ENCODE results near the gene KRTAP19-8.
A peak's percentile ranks its signal among the peaks of the same experiment; 100 is the strongest.

The KRTAP19-8 gene

GRCh38 chr21:31041295-31042079, 3.2 kb upstream of the KRTAP19-8 start:
- H3K4me3 ChIP-seq (ENCODE audit: low read depth, low read length) = no peak overlapping the region
- DNase-seq (ENCODE audit: low read depth) = peak; percentile 53
- no peak for TF ChIP-seq CTCF (IDR thresholded peaks at IDR 0.05; ENCODE audit: insufficient read depth, low read depth, low read length, missing control alignments)

DNA sequence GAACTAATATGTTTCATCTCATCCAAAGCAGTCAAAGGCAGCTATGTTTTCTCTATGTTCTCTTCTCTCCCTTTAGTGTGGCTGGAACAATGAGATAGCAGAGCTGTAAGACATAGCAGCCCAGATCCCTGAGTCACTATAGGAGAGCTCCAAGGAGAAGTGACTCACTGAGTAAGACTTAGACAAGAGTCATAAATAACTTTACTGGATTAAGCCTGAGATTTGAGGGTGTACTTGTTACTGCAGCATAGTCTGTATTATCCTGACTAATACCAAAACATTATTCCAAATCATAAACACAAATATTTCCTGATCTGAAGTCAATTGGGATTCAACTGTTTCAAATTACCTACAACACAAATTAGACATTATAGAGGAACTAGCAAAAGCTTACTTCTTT, 3.9 kb downstream of the KRTAP19-8 start:
- no peak for TF ChIP-seq CTCF (IDR thresholded peaks at IDR 0.05; ENCODE audit: insufficient read depth, low read depth, low read length, missing control alignments)
- H3K4me3 ChIP-seq (ENCODE audit: low read depth, low read length) = no peak overlapping the region
- no peak for DNase-seq (ENCODE audit: low read depth)

- TF ChIP-seq CTCF (IDR thresholded peaks at IDR 0.05; ENCODE audit: insufficient read depth, low read depth, low read length, missing control alignments) = no peak
- DNase-seq (ENCODE audit: low read depth) = peak; percentile 48
Observed at GRCh38 chr21:31030367-31031106, 7.7 kb downstream of the KRTAP19-8 start.

DNA sequence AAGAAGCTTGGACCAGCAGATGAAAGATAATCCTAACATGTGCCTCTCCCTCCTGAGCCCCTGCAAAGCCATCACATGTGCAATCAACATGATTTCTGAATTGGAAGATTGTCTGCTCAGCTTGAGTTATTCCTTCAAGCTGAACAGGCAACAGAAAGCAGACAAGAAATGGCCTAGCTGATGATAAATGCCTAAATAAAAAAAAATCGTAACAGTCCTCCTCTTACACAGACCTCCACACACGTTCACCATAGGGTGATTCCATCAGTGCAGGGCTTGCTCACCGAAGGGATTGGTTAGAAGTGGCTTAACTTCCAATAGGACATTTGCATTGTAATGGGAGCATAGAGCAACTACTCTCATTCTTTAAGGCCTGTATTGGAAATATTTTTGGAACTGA, 14.6 kb downstream of the KRTAP19-8 start:
- no peak for TF ChIP-seq CTCF (IDR thresholded peaks at IDR 0.05; ENCODE audit: insufficient read depth, low read depth, low read length, missing control alignments)
- no peak for DNase-seq (ENCODE audit: low read depth)

More at GRCh38 chr21:31030367-31031106, 7.7 kb downstream of the KRTAP19-8 start:
- H3K4me3 ChIP-seq (ENCODE audit: low read depth, low read length) = no peak overlapping the region

DNA sequence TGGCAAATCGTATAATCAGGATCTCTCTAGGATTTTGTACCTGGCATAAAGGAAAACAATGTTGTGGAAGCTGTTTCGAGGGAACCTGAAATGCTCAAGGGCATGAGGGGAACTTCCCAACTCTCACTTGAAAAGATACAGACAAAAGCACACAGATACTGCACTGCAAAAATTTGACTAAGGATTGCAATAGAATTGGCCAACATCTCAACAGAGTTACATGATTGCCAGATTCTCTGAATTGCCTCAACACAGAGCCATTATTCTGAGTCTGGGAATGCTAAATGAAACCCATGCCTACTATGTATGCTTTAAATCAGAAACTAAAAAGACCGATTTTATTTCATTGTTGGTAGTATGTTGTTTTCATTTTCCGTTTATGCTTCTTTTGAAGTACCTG, 16.0 kb downstream of the KRTAP19-8 start:
- no peak for DNase-seq (ENCODE audit: low read depth)
- TF ChIP-seq CTCF (IDR thresholded peaks at IDR 0.05; ENCODE audit: insufficient read depth, low read depth, low read length, missing control alignments) = no peak
- H3K4me3 ChIP-seq (ENCODE audit: low read depth, low read length) = no peak overlapping the region

More for the DNA sequence above, 14.6 kb downstream of the KRTAP19-8 start:
- H3K4me3 ChIP-seq (ENCODE audit: low read depth, low read length) = no peak overlapping the region

DNA sequence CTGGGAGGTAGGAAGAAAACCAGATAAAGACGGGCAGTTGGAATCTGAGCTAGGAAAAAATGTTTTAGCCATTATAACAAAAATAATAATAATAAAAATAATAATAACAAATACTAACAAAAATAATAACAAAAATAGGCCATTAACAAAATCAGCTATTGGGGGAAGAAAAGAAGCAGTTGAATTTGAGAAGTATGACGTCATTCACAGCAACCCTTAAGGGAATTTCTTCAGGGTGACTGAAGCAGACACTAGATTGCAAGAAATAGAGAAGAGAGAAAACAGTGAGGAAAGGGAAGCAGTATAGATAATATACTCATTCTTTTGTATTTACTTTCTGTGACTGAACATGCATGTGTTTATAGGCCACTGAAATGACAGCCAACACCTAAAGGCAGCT, 20.0 kb downstream of the KRTAP19-8 start:
- H3K4me3 ChIP-seq (ENCODE audit: low read depth, low read length) = no peak overlapping the region
- TF ChIP-seq CTCF (IDR thresholded peaks at IDR 0.05; ENCODE audit: insufficient read depth, low read depth, low read length, missing control alignments) = no peak
- no peak for DNase-seq (ENCODE audit: low read depth)

Data from GM12865 (cell line).